NCI-H2107 treated with DMSO at 0.1 percent for 48 hours (cell line): Measurements from ENCODE around the gene IGFN1.
A peak's percentile ranks its signal among the peaks of the same experiment; 100 is the strongest.

Source experiments
- DNase-seq: peaks from one replicate; lab custom pipeline; 2025; ENCODE audit not compliant: unreplicated experiment; lab: John Stamatoyannopoulos, UW

Gene IGFN1

DNA sequence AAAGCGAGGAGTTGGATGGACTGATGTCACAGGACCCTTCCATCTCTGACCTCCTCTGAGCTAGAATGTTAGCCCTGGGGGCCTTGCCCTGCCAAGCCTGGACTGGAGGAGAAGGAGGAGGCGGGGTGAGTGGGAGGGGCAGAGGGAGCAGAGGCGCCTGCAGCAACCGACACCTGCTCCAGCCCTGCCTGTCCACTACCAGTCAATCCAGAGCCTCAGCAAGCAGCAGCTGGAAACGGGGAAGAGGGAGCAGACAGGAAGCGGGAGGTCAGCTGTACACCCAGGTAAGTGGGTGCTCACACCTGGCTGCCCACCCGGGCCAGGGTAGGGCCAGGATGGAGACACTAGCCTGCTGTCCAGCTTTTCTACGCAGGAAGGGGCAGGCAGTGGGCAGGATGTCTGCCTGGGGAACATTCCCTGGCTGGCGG, at the start of gene IGFN1:
IGFN1 (plus strand) TSS at position 201 of the 428 bp plus-strand sequence. CDS start 2,470 bp downstream, outside the sequence.
- DNase-seq: peak; percentile 62

DNA sequence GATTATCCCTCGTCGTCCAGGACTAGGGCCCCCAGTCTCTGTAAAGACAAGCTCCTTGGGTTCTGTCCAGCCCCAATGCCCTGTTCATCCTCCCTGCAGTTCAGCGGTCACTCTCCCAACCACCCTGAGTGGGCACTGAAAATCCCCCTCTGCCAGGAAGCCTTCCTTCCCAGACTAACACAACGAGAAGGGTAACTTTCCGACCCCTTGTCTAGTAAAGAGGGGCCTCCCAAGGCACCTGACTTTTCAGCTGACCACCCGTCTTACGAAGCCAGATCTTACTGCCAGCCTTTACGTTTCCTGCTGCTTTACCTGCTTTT, 49.7 kb upstream of the IGFN1 start:
- no peak for DNase-seq

DNA sequence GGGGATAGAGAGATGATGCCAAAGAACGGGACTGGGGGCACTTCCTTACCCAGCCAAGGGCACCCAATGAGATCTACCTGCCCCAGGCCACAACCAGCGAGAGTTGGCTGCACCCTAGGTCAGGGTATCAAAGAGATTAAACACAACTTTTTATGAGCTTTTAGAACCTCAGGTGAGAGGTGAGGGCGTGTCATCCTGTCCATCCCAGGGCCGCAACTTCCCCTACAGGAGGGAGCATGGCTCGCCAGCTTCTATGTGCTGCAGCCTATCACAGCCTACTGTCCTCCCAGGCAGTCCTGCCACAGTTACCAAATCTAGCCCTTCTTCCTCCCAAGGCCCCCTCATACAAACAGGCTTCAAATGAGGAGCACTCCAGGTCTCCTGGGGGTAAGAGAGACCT, 49.2 kb upstream of the IGFN1 start:
- DNase-seq: no peak

DNA sequence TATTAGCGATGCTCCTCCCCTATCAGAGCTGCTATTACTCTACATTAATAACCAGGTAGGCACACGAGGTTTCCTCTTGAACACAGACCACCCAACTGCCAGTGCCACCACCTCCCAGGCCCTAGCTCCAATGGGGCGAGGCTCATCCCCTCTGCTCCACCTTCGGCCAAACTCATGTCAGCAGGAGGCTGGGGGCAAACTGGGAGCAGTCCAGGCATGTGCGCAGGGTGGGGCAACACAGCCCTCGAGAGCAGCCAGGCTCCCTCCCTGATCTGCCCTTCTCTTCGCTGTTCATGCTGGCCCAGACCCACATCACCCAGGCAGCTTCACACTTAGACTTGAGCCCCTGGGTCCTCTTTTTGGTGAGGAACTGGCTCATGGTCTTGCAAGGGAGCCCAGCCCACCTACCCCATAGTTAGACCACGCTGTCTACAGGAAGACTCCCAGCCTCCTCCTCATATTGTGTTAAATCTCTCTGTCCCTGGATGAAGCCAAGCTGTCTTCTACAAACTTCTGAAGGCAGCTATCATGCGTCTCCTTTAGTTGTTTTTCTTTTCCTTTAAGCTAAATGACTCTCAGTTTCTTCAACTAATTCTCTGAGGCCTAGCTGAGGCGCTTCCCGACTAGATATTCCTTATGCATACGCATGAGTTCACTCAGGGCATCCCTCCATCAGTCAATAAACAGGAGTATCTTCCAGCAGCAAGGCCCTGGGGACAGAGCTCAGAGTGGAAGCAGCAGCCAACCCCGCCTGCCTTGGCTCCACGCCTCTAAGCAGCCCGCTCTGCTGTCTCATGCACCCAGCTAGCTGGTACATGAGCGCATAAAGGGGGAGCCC, 48.4 kb upstream of the IGFN1 start:
- no peak for DNase-seq

DNA sequence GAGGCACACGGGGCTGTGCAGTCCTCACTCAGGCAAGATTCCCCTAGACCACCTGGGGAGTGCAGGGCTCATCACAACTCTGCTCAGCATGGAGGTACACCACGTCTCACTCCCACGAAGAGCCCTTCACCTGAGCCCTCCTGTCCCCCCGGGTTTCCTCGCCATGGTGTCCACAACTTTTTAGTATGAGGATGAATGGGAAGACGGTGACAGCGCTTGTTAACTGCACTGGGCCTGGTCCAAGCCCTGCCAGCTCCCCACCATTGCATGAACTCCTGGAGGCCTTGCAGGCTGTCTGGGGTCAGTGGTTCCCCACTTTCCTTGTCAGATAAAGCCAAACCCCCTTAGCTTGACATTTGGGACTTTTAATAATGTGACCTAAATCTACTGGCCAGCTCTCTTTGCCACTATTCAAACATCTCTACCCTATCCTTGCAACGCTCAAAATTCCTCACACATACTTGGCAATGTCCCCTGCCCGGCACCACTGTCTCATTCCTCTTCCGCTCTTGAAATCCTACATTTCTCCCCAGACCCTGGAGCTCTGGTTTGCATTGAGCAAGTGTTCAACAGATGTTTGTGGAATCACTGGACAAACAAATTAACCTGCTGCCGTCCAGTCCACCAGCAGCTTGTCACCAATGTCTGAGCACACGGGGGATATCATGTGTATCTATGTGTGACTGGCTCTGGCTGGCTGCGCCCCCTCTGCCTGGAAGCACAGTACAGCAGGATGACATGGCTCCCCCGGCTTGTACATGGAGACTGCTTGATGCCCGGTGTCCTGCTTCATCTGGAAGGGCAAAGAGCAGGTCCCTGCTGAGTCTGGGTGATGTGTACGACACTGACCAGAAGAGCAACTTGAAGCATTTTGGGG, 47.5 kb upstream of the IGFN1 start:
- no peak for DNase-seq

DNA sequence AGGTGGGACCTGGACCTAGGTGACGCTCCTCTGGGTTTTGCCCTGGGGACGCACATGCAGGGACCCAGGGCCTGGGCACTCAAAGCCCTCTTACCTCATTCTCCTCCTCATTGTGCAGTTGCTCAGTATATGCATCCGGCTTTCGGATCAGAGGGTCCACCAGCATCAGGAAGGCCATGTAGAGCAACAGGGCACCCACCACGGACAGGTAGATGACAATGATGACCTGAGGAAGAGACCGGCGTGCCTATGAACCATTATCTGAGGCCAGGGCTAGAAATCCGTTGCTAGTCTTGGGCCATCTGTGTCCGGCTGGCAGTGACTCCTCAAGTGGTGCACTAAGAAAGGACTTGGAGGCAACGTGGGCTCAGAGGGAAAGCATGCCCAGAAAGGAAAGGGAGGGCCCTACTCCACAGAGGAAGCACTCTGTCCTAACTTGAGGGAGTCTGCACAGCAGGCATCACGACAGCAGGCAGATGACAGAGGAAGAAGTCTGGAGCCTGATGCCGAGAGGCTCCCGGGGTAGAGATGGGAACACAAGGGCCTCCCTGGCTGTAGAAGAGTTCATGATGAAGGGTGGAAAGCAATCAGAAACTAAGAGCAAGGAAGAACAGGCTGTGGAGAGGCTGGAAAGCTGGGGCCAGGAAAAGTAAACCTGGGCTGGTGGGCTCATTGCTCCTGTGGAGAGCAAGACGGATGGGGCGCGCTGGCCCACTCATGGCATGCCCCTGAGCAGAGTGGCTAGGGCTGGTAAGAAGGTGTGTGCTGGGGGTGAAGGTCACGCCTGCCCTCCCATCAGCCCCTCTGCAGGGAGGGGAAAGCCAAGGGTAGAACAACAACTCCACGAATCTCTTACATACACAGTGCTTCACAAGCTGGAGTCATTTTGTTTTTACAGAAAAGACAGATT, 46.6 kb upstream of the IGFN1 start:
- no peak for DNase-seq

DNA sequence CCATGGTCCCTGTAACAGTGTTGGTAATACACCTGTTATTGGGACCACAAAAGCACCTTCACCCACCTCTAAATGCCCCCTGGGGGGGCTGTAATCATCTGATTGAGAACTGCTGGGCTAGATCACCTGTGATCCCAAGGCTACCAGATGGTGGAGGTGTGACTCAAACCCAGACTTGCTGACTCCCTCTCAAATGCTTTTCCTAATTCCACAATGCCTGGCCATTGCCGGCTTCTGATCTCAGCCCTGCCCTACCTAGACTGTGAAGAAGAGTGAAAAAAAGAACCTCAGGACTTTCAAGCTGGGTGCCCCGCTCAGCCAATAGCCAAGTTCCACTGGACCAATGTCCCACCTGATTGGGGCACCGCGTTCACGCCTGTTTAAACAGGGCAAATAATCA, 45.9 kb upstream of the IGFN1 start:
- no peak for DNase-seq

DNA sequence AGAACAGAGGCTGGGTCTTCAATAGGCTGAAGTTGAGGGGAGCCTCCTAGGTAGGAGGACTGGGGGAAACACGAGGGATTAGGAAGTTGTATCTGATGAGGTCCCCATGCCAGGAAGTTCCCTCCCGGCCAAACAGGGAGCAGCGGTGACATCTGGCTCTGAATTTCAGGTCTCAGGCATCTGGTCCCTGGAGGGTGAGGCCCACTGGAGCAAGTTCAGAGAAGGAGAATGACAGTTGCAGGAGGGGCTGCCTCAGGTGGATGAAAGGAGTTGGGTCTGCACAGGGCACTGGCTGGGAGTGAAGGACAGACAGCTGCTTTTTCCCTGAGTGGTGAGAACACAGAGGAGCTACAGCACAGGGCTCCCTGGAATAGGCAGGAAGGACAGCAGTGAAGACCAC, 45.5 kb upstream of the IGFN1 start:
- DNase-seq: no peak

DNA sequence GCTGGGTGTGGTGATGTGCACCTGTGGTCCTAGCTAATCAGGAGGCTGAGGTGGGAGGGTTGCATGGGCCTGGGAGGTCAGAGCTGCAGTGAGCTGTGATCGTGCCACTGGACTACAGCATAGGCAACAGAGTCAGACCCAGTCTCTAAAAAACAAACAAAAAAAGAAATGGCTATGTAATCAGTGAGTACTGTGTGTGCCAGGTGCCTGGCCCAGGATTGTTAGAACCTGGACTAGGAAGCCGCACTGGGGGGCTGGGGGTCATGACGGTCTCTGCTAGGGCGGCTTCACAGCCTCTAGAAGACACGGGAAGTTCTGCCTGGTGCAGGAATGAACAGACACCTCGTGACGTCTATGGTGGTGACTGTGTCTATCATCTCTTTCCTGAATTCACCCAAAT, 44.8 kb upstream of the IGFN1 start:
- no peak for DNase-seq

DNA sequence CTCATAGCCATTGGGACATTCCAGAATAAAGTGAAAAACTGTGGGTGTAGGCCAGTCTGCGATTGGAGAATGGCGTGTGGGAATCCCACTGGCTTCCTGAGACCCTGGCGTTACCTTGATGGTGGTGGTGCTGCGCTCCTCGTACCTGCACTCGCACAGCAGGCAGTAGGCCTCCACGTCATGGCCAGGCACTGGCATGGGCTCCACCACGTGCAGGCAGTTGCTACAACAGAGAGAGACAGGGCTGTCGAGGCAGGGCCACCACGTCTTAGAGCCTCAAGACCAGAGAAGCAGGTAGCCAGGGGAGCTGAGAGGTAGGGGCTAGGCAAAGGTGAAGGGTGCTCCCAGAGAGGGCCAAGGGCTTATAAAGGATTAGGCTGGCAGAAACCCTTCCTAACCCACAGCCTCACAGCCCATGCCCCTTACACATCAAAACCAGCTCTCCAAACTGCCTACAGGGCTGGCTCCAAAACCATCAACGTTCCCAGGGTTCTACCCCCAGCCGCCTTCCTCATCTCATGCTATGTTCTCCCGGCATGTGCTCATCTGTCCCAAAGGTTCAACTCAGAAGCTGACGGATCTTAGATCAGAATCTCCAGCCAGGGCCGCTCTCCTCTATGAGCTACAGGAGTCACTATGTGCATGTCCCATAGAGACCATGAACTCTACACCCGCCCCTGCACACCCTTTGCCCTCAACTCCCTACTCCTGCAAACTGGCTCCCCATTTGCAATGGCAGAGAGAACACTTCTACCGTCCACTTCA, 43.8 kb upstream of the IGFN1 start:
- no peak for DNase-seq

DNA sequence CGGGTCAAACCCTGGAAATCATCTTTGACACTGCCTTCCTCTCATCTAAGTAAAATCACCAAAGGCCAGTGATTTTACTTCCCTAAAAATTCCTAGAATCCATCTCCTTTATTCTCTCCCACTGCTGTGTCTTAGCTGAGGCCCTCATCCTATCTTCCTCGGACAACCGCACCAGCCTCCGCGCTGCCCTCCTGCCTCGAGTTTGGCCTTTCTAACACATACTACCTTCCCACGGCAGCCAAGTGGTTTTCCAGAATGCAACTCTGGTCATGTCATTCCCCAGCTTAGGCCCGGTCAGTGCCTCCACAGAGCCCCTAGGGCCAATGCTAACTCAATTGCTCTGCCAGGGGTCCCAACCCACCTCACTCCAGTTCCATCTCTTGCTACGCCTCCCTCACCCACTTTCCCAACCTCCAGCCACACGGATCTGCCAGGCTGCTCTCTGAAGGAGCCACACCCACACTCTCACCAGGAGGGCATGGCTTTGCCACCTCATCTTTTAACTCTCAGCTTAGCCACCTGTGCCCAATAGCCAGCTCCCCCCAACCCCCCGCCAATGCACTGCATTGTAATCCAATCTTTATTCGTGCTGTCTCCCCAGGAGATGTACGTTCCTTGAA, 43.1 kb upstream of the IGFN1 start:
- no peak for DNase-seq

DNA sequence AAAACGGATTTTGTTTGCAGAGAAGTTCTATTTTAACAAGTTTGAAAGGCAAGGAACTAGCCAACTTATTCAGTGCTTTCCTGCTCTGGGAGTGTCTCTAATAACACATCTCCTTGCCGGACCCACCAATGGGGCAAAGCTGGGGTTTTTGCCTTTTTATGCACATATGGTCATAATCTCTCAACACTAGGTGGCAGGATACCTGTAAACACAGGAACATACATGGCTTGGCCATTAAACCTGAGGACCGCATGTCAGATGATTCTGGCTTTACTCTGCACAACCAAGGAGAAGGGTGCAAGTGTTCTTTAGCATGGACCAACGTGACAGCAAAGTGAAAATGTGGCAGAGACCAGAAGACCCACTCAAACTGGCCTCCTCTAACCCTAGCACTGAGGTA, 41.2 kb upstream of the IGFN1 start:
- DNase-seq: peak; percentile 50

DNA sequence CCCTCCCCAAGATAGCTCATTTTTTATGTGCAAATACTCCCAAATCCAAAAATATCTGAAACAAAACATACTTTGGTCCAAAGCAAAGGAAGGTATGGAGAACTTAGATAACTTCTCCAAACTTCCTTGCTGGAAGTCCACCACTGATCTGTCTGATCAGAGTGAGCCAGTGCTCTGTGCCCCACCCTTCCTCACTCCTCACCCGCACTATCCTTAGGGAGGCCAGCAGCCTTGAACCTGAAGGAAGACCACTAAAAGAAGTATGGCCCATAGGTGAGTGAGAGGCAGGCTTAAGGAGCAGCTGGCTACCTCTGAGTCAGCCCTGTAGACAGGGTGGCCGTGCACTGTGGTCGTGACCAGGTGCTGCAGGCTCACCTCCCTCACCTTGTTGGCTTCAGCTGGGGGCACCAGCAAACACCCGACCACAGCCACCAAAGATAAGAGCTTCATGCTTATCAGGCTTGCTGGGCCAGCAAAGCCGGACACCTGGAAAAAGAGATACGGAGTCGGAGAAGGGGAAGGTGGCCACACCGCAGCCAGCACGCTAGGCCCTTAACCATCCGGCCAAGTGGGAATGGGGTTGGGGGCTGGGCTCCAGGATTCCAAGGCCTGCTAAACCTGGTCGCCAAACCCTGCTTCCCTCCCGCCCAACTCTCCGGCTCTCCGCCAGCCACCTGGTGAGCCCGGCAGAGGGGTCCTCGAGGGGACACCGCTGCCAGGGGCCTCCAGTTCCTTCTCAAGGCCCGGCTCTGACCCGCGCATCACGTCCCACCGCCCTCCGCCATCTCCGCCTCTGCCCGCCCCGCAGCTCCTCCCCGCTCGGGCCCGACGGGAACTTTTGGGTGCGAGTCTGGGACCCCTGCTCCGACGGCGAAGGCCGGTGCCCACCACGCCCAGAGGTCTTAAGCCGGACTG, 36.9 kb upstream of the IGFN1 start:
- no peak for DNase-seq

DNA sequence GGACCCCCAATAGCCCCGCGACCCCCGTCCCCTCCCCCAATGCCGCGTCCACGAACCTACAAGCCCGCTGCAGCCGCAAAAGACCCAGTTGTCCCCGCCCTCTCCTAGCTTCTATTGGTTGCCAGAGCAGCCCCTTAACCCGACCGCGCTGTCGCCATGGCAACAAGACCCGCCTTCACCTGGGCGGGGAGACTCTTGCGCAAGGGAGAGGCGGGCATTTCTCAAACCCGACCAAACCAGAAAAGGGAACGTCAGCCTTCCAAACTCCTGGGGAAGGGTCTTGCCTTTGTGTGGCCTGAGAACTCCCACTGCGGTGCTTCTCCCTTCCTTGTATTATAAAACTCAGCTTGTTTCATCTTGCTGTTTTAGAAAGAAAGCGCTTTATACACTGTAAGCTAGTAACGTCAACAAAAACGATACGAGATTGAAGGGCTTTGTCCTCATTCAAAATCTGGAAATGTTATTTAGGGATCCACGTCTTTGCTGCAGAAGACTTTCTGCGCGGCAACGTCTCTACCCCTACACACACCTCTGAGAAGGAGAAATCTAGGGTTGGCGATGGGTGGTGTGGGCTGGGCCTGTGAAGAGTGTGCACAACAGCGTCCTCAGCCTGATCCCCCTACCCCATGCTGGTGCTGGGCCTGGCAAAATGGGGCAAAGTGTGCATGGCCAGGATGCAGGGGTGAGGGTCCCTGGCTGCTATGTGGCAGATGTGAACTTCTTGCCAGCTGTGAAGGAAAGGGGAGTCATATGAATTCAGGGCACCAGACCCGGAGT, 36.0 kb upstream of the IGFN1 start, which contains the start of gene TMEM9:
TMEM9 (minus strand) TSS at position 86 of the 777 bp plus-strand sequence. CDS start 551 bp downstream, outside the sequence.
- DNase-seq: peak; percentile 93

DNA sequence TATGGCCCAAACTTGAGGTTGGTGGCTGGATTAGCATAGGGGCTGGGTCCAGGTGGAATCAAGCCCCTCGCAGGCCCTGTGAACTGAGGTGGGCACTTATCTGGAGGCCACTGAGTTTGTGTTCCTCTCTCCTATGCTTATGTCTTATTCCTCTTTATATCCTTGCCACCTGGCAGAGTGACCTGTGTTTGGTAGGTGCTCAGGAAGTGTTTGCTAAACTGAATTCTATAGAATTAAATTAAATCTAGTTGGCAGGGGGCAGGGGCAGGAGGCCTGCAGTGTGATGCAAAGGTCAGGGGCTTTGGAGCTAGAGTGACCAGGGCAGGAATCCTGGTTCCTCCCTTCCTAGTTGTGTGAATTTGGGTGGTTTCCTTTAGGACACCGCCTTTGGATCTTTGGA, 35.3 kb upstream of the IGFN1 start:
- no peak for DNase-seq

DNA sequence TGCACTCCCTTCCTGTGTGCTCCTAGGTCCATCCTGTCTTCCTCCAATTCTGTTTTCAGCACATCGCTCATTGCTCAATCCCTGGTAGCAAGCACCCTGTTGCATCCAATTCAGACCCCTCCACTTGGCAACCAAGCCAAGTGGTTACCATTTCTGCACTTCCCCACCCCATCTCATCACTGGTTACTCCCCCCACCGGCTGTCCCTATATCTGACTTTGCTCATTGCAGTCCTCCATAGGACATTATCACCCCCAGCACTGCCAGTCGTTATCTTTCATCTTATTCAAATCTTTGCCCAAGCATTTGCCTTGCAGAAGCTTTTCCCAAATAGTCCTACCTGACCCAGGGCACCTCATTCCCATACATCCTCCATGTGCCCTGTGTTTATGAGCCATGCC, 34.3 kb upstream of the IGFN1 start:
- no peak for DNase-seq

DNA sequence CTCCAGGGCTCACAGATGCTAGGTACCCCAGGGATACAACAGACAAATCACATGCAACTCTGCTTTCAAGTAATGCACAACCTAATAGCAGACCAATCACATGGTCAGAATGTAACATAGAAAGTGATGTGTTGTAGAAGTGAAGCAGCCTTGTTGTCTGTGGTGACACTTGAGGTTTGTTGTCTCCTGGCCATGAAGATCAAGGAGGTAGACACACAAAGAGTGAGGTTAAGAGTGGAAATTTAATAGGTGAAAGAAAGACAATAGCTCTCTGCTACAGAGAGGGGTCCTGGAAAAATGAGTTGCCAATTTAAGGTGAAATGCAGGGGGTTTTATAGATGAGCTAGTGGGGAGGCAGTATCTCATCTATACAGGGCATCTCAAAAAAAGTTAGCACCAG, 33.8 kb upstream of the IGFN1 start:
- DNase-seq: no peak

DNA sequence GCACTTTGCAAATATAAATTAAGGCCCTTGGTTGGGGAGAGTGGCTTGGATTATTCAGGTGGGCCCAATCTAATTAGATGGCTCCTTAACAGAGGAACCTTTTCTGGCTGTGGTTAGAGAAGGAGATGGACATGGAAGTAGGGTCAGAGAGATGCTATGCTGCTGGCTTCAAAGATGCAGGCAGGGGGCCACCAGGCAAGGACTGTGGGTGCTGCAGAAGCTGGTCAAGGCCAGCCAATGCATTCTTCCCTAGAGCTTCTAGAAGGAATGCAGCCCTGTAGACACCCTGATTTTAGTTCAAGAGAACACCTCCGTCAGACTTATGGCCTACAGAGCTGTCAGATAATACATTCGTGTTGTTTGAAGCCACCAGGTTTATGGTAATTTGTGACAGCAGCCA, 32.7 kb upstream of the IGFN1 start:
- DNase-seq: no peak
